Epithelial cell of esophagus (primary cell): Measurements from ENCODE around the gene ATOH8.

ENCODE experiments used
- DNase-seq: peaks from one replicate; pipeline ENCODE4 v3.0.0; 2010; ENCODE audit warnings: low read depth
- H3K4me3 ChIP-seq: 2 replicates; pipeline ENCODE4 v1.5.1; 2011; ENCODE audit warnings: mild to moderate bottlenecking, low read length, control low read depth
- TF ChIP-seq, protein P1 (sequence below): IDR thresholded peaks from 2 replicates; pipeline ENCODE4 v1.5.1; 2011; ENCODE audit warnings: low read depth, mild to moderate bottlenecking, low read length, control low read depth, inconsistent platforms; ENCODE audit not compliant: insufficient read depth; ENCODE audit errors: missing control alignments

ATOH8 gene

DNA sequence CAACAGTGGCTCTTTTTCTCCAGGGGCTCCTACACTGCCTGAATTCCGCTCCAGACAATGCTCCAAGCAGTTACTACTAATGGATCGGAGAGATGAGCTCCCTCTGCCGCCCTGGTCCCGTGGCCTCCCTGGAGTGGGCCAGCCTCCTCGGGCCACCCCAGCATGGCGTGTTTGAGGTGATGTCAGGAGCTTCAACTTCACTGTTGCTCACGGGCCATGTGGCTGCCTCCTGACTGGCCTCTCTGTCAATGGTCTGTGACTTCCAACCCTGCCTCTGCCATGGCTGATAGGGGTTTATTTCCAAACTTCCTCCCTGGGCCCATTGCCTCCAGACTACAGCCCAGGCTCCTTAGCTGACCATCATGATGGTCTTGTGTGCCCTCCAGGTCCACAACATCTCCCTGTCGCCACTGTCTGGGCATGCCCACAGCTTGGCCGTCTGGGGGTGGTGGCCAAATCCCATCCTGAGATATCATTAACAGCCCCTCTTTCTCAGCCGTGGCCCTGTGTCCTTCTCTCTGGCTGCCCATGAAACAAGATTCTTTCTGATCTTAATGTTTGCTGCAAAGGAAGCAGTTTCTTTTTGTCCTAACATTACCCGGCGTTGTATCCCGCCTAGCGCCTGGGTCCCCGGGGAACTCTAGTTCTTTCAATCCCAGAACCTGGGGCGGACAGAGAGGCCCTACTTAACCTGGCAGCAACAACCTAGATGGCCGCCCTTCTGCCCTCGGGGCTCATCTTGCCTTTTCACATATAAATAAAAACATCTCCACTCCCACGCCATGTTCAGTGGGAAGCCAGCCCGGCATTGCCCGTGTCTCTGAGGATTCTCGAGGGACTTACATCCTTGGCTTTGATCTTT lies 38.1 kb downstream of the ATOH8 start:
- no peak overlapping the region for H3K4me3 ChIP-seq
- TF ChIP-seq, protein P1, sequence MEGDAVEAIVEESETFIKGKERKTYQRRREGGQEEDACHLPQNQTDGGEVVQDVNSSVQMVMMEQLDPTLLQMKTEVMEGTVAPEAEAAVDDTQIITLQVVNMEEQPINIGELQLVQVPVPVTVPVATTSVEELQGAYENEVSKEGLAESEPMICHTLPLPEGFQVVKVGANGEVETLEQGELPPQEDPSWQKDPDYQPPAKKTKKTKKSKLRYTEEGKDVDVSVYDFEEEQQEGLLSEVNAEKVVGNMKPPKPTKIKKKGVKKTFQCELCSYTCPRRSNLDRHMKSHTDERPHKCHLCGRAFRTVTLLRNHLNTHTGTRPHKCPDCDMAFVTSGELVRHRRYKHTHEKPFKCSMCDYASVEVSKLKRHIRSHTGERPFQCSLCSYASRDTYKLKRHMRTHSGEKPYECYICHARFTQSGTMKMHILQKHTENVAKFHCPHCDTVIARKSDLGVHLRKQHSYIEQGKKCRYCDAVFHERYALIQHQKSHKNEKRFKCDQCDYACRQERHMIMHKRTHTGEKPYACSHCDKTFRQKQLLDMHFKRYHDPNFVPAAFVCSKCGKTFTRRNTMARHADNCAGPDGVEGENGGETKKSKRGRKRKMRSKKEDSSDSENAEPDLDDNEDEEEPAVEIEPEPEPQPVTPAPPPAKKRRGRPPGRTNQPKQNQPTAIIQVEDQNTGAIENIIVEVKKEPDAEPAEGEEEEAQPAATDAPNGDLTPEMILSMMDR, result no peak
- no peak for DNase-seq

DNA sequence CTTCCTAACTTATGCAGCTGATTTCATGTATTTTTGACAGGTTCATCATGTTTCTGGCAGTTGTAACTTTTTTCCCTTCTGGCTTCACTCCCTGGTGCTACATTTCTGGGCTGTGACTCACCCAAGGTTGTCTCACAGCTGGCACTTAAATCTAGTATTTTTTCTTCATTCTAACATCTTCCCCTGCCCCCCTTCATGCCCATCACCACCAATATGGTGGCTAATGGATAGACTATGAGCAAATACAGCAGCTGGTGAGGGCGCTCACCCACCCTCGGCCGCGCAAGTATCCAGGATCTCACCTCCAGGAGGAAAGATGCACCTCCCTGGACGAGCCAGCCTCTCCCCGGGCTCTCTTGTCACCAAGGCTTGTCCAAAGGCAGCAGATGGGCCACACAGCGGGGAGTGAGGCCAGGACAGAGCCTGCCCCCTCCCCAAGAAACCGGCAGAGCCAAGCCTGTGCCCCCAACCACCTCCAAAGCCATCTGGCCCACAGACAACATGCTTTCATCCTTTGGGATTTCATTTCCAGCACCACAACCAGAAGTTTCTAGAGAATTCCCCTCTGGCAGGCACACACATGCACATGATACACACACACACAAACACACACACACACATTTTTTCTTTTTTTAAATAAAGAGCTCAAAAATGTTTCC lies 39.1 kb downstream of the ATOH8 start:
- DNase-seq, result peak; percentile 70
- H3K4me3 ChIP-seq, result no peak overlapping the region
- TF ChIP-seq, protein P1, result no peak

DNA sequence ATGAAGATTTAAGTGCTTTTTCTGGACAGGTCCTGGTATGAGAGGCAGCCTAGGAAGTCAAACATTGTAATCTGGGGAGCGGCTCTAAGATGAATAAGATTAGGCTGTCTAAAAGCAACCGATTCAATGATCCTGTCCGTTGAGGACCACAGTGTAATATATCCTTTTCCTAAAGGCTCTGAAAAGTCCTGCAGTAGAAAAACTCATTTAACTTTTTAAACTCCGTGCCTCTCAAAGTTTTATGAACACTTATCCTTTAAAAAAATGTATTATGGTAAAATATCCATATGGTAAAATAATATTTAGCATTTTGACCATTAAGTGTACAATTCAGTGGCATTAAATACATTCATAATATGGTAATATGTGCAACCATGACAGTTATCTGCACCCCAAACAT lies 39.8 kb downstream of the ATOH8 start:
- H3K4me3 ChIP-seq, result no peak overlapping the region
- no peak for DNase-seq
- TF ChIP-seq, protein P1, result no peak

DNA sequence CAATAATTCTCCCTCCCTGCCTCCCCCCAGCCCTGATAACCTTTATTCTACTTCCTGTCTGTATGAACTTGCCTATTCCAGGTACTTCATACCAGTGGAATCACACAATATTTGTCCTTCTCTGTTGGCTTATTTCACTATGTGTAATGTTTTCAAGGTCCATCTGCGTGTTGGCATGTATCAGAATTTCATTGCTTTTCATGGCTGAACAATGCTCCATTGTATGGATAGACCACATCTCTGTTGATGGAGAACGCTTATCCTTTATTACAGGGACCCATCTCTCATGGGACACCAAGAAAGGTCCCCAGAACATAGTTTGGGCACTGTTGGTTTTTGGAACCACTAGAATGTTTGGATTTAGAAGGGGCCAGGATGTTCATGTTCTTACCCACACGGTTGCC lies 40.2 kb downstream of the ATOH8 start:
- TF ChIP-seq, protein P1, result no peak
- DNase-seq, result no peak

DNA sequence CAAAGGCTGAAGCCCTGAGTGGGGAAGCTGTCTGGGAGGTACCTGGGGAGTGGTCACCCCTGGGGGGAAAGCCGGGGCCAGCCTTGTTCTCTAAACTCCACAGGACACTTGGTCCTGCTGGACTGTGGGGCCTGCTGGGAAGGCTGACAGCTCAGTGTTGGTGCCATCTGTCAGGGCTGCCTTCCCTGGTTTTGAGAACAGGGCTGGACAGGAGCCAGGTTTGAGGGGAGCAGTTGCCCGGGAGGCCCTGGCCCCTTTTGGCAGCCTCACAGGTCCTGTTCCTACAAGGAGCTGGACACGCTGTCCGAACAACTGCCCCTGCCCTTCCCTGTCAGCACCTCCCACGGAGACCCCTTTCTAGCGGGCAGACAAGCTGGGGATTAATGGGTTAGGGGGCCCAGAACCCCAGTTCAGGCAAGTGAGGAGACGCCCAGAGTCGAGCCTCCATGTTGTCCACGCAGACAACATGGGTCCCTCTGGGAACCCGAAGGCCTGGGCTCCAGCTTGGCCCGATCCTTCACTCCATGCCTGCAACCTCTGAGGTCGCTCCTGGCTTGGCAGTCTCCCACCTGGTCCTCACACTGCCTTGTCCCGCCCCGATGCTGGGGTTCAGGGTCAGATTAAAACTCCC lies 40.8 kb downstream of the ATOH8 start:
- TF ChIP-seq, protein P1, result no peak

More for the DNA sequence above, 40.2 kb downstream of the ATOH8 start:
- H3K4me3 ChIP-seq, result no peak overlapping the region

DNA sequence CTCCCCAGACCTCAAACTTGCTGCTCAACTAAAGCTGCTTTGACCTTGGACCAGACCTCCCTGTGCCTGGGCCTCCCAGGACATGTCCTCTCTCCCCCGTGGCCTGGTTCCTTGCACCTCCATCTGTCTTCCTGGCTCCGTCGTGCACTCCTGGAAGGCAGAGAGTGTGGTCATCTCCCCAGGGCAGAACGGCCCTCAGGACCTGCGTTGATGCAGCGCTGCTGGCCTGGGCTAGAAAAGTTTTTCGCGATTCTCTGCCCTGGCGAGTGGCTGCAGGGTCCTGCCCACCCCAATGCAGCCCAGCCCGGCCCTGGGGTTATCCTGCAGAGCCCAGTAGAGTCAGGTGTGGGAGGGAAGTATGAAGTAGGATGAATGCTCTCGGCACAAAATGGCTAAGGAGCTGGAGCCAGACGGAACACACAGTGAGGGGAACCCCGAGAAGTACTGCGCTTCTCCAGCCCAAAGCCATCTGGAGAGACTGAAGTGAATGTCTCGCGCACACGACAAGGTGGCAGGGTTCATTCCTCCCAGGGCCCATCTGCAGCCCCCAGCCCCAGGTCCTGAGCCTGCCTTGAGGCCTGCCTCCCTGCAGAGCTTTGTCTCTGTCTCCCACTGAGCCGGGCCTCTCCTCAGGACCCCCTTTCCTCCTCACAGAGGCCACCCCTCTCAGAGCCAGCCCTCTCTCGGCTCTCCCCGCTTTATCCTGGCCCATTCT lies 41.7 kb downstream of the ATOH8 start:
- DNase-seq, result no peak
- no peak overlapping the region for H3K4me3 ChIP-seq
- TF ChIP-seq, protein P1, result no peak

More for the DNA sequence above, 40.8 kb downstream of the ATOH8 start:
- no peak for DNase-seq
- H3K4me3 ChIP-seq, result no peak overlapping the region
